Colonic mucosa (tissue), 4 donors: Measurements from ENCODE around the gene VMO1. TPM values are rescaled to one million over a fixed set of nuclear protein-coding genes. Genes with fewer than 3 reads are reported as not detected.
A peak's percentile ranks its signal among the peaks of the same experiment; 100 is the strongest.

Source experiments
- DNase-seq: peaks from one replicate; pipeline ENCODE4 v3.0.0-alpha.2; 2020
- H3K27ac ChIP-seq: fragments of 200-600 bp; one replicate; pipeline ENCODE4 v1.8.0; 2021
- H3K27me3 ChIP-seq: fragments of 200-600 bp; one replicate; pipeline ENCODE4 v1.8.0; 2021
- H3K36me3 ChIP-seq: fragments of 200-600 bp; one replicate; pipeline ENCODE4 v1.8.0; 2021
- H3K4me1 ChIP-seq: fragments of 200-600 bp; one replicate; pipeline ENCODE4 v1.8.0; 2021; ENCODE audit warnings: mild to moderate bottlenecking
- H3K4me3 ChIP-seq: fragments of 200-600 bp; one replicate; pipeline ENCODE4 v1.8.0; 2021
- H3K9ac ChIP-seq, 2 donors: one replicate each; pipeline ENCODE4 v1.7.0; 2013; ENCODE audit warnings: control low read depth in 2 of 2, low read depth in 2 of 2, low read length in 2 of 2
- H3K9me3 ChIP-seq: fragments of 200-600 bp; one replicate; pipeline ENCODE4 v1.8.0; 2021
- CTCF ChIP-seq: fragments of 200-600 bp; IDR thresholded peaks from one replicate; pipeline ENCODE4 v1.8.0; 2022; ENCODE audit warnings: antibody characterized with exemption, mild to moderate bottlenecking
- intact Hi-C: fragments of 100-400 bp; cut with DNase I; formaldehyde crosslinking; loops from one replicate; pipeline ENCODE4 v1.14.1; 2022
- total RNA-seq, 2 donors: library from RNA; stranded (reverse); fragmentation: NEBNext Ultra II Directional in 1 of 2; extraction: Animal tissue kit (Norgen Biotek cat#: 25700) in 1 of 2; gene quantifications; one replicate each; pipeline ENCODE4 v1.2.1, GENCODE V29; 2021
- donor health status: healthy.
- donor health status: DM: no; HTN: no; CAD: no.
- donor health status: DM: no; HTN: no; CAD: no.

VMO1 gene
- total RNA-seq, 2 donors from 2014 or later: 0.91 to 2.0 TPM

DNA sequence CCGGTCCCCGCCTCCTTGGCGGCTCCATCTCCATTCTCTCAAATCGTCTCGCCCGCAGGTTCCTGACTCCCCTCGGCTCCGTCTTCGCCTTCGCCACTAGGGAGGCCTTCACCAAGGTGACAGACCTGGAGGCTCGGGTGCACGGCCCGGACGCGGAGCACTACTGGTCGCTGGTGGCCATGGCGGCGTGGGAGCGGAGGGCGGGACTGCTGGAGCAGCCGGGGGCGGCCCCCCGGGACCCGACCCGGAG lies 3.5 kb upstream of the VMO1 start:
- Histone ChIP-seq H3K4me1 (no peaks in the 10 kb centered on the region), H3K27ac (peak overlapping the region; percentile 94), H3K9ac (peak overlapping the region; percentile 77 to 82), H3K36me3 (no peaks in the 10 kb centered on the region), H3K4me3 (peak overlapping the region; percentile 58), H3K9me3 (no peaks in the 10 kb centered on the region), H3K27me3 (peaks cover 5% of the 10 kb centered on the region)
- no peak for DNase-seq
- TF ChIP-seq CTCF: no peak
- intact Hi-C loops: loop anchor here (2.0 to 5.0 kb wide), 2 partner anchors 57 to 99 kb away; partner anchors contain the start of gene MED11

GRCh38 chr17:4788807-4789700 lies 2.9 kb upstream of the VMO1 start, which contains the start of gene GLTPD2:
Gene GLTPD2 (plus strand): TSS chr17:4788964. CDS start chr17:4789012, 48 bp downstream.
- TF ChIP-seq CTCF: no peak
- H3K4me1 ChIP-seq: no peaks in the 10 kb centered on the region

DNA sequence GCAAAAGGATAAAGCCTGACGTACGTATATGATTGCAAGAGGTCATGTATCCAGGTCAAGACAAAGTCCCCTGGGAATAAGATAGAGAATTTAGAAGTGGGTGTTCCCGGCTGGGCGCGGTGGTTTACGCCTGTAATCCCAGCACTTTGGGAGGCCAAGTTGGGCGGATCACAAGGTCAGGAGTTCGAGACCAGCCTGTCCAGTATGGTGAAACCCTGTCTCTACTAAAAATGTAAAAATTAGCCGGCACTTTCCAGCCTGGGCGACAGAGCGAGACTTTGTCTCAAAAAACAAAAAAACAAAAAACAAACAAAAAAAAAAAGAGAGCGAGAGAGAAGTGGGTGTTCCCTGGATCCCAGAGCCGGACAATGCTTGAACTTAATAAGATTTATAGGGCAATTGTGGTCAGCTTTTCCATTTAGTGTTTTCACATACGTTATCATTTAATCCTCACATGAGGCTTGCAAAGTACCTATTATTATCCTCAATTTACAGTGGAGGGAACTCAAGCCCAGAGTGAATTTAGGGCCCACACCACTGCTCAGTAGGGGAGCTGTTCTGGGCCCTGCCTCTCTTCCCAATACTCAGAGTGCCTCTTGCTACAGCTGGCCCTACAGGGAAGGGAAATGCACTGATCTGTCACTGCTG lies 2.1 kb upstream of the VMO1 start:
- Histone ChIP-seq H3K27me3 (peaks cover 5% of the 10 kb centered on the region), H3K9me3 (no peaks in the 10 kb centered on the region), H3K27ac (no peak overlapping the region), H3K4me1 (no peaks in the 10 kb centered on the region), H3K4me3 (no peak overlapping the region), H3K36me3 (no peaks in the 10 kb centered on the region), H3K9ac (peak overlapping the region; percentile 77 to 82)
- intact Hi-C loops: loop anchor here (2.0 to 5.0 kb wide), 2 partner anchors 56 to 101 kb away; partner anchors contain the start of gene MED11
- no peak for TF ChIP-seq CTCF
- no peak for DNase-seq

More at GRCh38 chr17:4788807-4789700, 2.9 kb upstream of the VMO1 start, which contains the start of gene GLTPD2:
- Histone ChIP-seq H3K4me3 (peak within 1 kb of the TSS; percentile 58), H3K9ac (peak within 1 kb of the TSS; percentile 77 to 82), H3K9me3 (no peaks in the 10 kb centered on the region), H3K27ac (peak within 1 kb of the TSS; percentile 94), H3K36me3 (no peaks in the 10 kb centered on the region), H3K27me3 (peaks cover 5% of the 10 kb centered on the region)
- no peak for DNase-seq
- intact Hi-C loops: loop anchor here (2.0 to 5.0 kb wide), 2 partner anchors 57 to 100 kb away; partner anchors contain the start of gene MED11

DNA sequence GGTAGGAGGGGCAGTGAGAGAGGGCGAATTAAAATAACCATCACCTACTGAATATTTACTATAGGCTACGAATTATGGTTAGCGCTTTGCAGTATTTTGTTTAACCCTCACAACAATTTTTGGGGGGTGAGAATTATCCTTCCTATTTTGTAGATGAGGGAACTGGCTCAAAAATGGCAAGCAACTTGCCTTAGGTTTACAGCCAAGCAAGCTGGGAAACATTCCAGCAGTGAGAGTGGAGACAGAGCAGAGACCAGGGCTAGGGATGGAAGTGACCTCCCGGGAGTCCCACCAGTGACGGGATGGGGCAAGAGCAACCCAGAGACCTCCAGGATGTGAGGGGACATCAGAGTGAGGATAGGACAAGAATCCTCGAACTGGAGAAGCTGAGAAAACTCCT lies 352 bp upstream of the VMO1 start:
- Histone ChIP-seq H3K27me3 (peaks cover 5% of the 10 kb centered on the region), H3K9ac (peak overlapping the region in 1 of 2 donors; percentile 58), H3K36me3 (no peaks in the 10 kb centered on the region), H3K4me3 (no peak overlapping the region), H3K4me1 (no peaks in the 10 kb centered on the region), H3K9me3 (no peaks in the 10 kb centered on the region), H3K27ac (no peak overlapping the region)
- no peak for TF ChIP-seq CTCF
- DNase-seq: no peak
- intact Hi-C loops: loop anchor here (5.0 kb wide), 1 partner anchor 54 kb away; the partner anchor contains the start of gene MED11

GRCh38 chr17:4785311-4786105 lies 656 bp downstream of the VMO1 start:
- no peaks in the 10 kb centered on the region for H3K36me3 ChIP-seq
- H3K27ac ChIP-seq: no peak overlapping the region
- no peak overlapping the region for H3K9ac ChIP-seq
- no peak overlapping the region for H3K4me3 ChIP-seq
- no peaks in the 10 kb centered on the region for H3K4me1 ChIP-seq
- no peaks in the 10 kb centered on the region for H3K9me3 ChIP-seq
- TF ChIP-seq CTCF: no peak
- peaks cover 5% of the 10 kb centered on the region for H3K27me3 ChIP-seq
- no peak for DNase-seq
- intact Hi-C loops: loop anchor here (5.0 kb wide), 1 partner anchor 53 kb away; the partner anchor contains the start of gene MED11
